ELR (cell line): ENCODE data around the gene GNAQ.
A peak's percentile ranks its signal among the peaks of the same experiment; 100 is the strongest.

ENCODE experiments used
- DNase-seq: peaks from one replicate; pipeline ENCODE4 v3.0.0-alpha.2; 2015; ENCODE audit warnings: low read depth

GNAQ gene

GRCh38 chr9:77815260-77815659, 216.4 kb downstream of the GNAQ start:
- DNase-seq: no peak

- DNase-seq: no peak
Measured at GRCh38 chr9:77811832-77812231, 219.8 kb downstream of the GNAQ start.

- DNase-seq: no peak
Measured at GRCh38 chr9:77810637-77811119, 220.9 kb downstream of the GNAQ start.

- DNase-seq: no peak
Measured at GRCh38 chr9:77810047-77810446, 221.6 kb downstream of the GNAQ start.

GRCh38 chr9:77809552-77809951, 222.1 kb downstream of the GNAQ start:
- DNase-seq: peak; percentile 55

- peak; percentile 48 for DNase-seq
Measured at GRCh38 chr9:77808751-77809081, 222.9 kb downstream of the GNAQ start.

- no peak for DNase-seq
Measured at GRCh38 chr9:77807846-77808750, 223.5 kb downstream of the GNAQ start.

GRCh38 chr9:77807281-77807683, 224.3 kb downstream of the GNAQ start:
- DNase-seq: peak; percentile 91

GRCh38 chr9:77806741-77807140, 224.9 kb downstream of the GNAQ start:
- DNase-seq: no peak

GRCh38 chr9:77805810-77806209, 225.8 kb downstream of the GNAQ start:
- no peak for DNase-seq

GRCh38 chr9:77803423-77803822, 228.2 kb downstream of the GNAQ start:
- DNase-seq: no peak

GRCh38 chr9:77802515-77803293, 228.9 kb downstream of the GNAQ start:
- no peak for DNase-seq

GRCh38 chr9:77802064-77802463, 229.5 kb downstream of the GNAQ start:
- DNase-seq: no peak

- no peak for DNase-seq
Measured at GRCh38 chr9:77800924-77801551, 230.6 kb downstream of the GNAQ start.

GRCh38 chr9:77798140-77798539, 233.5 kb downstream of the GNAQ start:
- no peak for DNase-seq

- no peak for DNase-seq
Measured at GRCh38 chr9:77794985-77795384, 236.6 kb downstream of the GNAQ start.

GRCh38 chr9:77793849-77794248, 237.8 kb downstream of the GNAQ start:
- DNase-seq: peak; percentile 64

- DNase-seq: no peak
Measured at GRCh38 chr9:77789891-77790290, 241.7 kb downstream of the GNAQ start.

- no peak for DNase-seq
Measured at GRCh38 chr9:77785341-77785740, 246.3 kb downstream of the GNAQ start.

- DNase-seq: no peak
Measured at GRCh38 chr9:77783518-77783917, 248.1 kb downstream of the GNAQ start.

GRCh38 chr9:77779010-77779409, 252.6 kb downstream of the GNAQ start:
- DNase-seq: no peak

GRCh38 chr9:77773381-77773780, 258.2 kb downstream of the GNAQ start:
- no peak for DNase-seq

GRCh38 chr9:77772646-77773045, 259.0 kb downstream of the GNAQ start:
- no peak for DNase-seq
